Parathyroid adenoma (tissue), 2 donors: Measurements from ENCODE around the gene NRXN2.

ENCODE experiments used
- H2AFZ ChIP-seq: fragments of 300-600 bp; sonication (generic); one replicate; pipeline ENCODE4 v1.7.0; 2017; ENCODE audit warnings: antibody characterized with exemption, mild to moderate bottlenecking
- H3K27ac ChIP-seq: fragments of 300-600 bp; sonication (generic); one replicate; pipeline ENCODE4 v1.7.0; 2017
- H3K27me3 ChIP-seq: fragments of 300-600 bp; sonication (generic); one replicate; pipeline ENCODE4 v1.7.0; 2017; ENCODE audit warnings: low read length; ENCODE audit not compliant: control insufficient read depth, insufficient read depth
- H3K36me3 ChIP-seq: fragments of 300-600 bp; sonication (generic); one replicate; pipeline ENCODE4 v1.7.0; 2017; ENCODE audit warnings: low read length; ENCODE audit not compliant: control insufficient read depth, insufficient read depth
- H3K4me1 ChIP-seq: fragments of 300-600 bp; sonication (generic); one replicate; pipeline ENCODE4 v1.7.0; 2017; ENCODE audit warnings: control low read depth
- H3K4me2 ChIP-seq: fragments of 300-600 bp; sonication (generic); one replicate; pipeline ENCODE4 v1.7.0; 2017; ENCODE audit warnings: low read length
- H3K4me3 ChIP-seq: fragments of 300-600 bp; sonication (generic); one replicate; pipeline ENCODE4 v1.7.0; 2017; ENCODE audit warnings: low read depth, low read length
- H3K79me2 ChIP-seq: fragments of 300-600 bp; sonication (generic); one replicate; pipeline ENCODE4 v1.7.0; 2017; ENCODE audit warnings: control low read depth
- H3K9ac ChIP-seq: fragments of 300-600 bp; sonication (generic); one replicate; pipeline ENCODE4 v1.7.0; 2017; ENCODE audit warnings: mild to moderate bottlenecking
- H3K9me3 ChIP-seq: fragments of 300-600 bp; sonication (generic); one replicate; pipeline ENCODE4 v1.7.0; 2017; ENCODE audit warnings: low read length; ENCODE audit not compliant: control insufficient read depth
- TF ChIP-seq, protein P1 (sequence below): fragments of 300-600 bp; sonication (generic); IDR thresholded peaks from one replicate; pipeline ENCODE4 v1.7.0; 2017; ENCODE audit warnings: antibody characterized with exemption, mild to moderate bottlenecking
- donor health status: primary hyperparathyroidism.

Gene NRXN2

DNA sequence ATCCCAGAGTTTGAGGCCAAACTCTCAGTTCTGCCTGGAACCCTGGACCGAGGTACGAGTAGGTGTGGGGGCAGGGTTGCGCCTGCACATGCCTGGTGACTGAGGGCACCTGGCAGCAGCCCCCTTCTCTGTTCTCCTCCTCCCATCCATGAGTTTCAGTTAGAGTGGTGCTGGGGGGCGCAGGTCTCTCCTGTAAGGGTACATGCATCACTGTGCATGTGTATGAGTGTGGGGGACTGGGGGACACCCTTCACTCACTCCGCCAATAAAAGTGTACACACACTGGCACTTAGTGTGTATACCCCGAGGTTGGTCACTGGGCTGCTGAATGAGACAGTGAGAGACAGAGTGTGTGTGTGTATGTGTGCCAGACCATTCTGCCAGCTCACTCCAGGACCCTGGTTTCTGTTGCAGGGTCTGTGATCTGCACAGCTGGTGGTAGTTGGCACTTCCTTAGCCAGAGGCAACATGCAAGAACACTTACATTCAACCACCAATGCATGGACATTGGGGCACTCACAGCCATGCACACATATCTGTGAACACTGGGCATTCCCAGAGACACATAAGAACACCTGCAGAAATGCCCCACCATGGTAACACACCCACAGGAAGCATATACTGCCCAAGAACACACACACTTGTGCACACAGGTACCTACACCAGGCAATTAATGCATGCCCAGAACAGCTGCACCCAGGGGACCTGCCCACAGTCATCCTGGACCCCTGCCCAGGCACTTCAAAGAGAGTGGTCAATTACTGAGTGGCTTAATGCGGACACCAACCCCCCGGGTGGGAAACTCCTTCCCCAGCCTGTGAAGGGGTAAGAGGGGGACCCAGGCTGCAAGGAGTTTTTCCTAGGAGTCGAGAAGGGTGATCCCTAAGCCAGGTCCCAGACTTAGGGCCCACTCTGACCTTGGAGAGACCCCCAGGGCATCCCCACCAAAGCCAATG, 1.2 kb upstream of the NRXN2 start:
- Histone ChIP-seq H3K4me3 (no peak overlapping the region), H3K27ac (no peak overlapping the region)
- TF ChIP-seq, protein P1, sequence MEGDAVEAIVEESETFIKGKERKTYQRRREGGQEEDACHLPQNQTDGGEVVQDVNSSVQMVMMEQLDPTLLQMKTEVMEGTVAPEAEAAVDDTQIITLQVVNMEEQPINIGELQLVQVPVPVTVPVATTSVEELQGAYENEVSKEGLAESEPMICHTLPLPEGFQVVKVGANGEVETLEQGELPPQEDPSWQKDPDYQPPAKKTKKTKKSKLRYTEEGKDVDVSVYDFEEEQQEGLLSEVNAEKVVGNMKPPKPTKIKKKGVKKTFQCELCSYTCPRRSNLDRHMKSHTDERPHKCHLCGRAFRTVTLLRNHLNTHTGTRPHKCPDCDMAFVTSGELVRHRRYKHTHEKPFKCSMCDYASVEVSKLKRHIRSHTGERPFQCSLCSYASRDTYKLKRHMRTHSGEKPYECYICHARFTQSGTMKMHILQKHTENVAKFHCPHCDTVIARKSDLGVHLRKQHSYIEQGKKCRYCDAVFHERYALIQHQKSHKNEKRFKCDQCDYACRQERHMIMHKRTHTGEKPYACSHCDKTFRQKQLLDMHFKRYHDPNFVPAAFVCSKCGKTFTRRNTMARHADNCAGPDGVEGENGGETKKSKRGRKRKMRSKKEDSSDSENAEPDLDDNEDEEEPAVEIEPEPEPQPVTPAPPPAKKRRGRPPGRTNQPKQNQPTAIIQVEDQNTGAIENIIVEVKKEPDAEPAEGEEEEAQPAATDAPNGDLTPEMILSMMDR = no peak

DNA sequence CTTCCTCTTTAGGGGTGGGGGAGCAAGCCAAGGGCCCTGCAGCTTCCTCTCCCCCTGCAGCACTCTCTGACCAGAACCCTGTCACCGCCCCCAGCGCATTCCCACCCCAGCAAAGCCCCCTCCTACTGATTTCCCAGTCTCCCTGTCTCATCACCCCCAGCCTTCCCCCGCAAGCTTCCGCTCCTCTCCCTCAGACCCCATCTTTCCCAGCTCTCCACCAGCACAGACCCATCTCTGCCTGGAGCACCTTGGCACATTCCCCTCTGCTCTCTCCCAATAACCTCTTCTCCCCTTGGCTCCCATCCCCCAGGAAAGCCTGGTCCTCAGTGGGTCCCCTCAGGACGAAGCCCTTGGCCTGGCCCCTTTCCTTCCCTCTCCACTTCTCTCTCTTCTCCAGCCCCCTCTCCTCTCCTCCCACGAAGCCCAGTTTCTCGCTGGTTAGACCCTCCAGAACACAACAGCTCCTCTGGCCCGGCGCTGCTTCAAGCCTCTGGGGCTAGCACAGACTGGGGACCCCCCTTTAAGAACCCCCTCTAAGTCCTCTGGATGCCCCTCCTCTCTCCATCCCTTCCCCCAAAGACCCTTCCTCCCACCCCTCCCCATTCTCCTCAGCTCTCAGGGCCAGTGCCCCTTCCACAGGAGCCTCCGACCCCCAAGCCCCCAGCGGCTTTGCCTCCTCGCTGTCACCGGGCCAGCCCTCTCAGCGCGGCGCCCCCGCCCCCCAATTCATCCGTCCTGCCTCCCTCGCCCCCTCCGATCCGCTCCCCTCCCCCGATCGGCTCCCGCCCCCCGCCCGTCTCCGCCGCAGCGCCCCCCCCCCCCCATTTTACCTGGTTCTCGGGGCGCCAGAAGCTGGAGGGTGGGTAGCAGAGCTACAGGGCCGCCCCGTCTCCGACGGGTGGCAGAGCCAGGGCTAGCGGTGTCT, 594 bp downstream of the NRXN2 start:
- Histone ChIP-seq H3K4me2 (no peak overlapping the region), H3K9me3 (no peaks in the 10 kb centered on the region), H3K27me3 (no peaks in the 10 kb centered on the region), H3K27ac (no peak overlapping the region), H2AFZ (no peak overlapping the region), H3K36me3 (no peaks in the 10 kb centered on the region), H3K79me2 (no peaks in the 10 kb centered on the region), H3K4me3 (no peak overlapping the region), H3K4me1 (no peaks in the 10 kb centered on the region), H3K9ac (no peak overlapping the region)
- TF ChIP-seq, protein P1 = no peak

More for the DNA sequence above, 1.2 kb upstream of the NRXN2 start:
- Histone ChIP-seq H3K9me3 (no peaks in the 10 kb centered on the region), H3K36me3 (no peaks in the 10 kb centered on the region), H3K27me3 (no peaks in the 10 kb centered on the region), H3K4me2 (no peak overlapping the region), H3K9ac (no peak overlapping the region), H2AFZ (no peak overlapping the region), H3K79me2 (no peaks in the 10 kb centered on the region), H3K4me1 (no peaks in the 10 kb centered on the region)

DNA sequence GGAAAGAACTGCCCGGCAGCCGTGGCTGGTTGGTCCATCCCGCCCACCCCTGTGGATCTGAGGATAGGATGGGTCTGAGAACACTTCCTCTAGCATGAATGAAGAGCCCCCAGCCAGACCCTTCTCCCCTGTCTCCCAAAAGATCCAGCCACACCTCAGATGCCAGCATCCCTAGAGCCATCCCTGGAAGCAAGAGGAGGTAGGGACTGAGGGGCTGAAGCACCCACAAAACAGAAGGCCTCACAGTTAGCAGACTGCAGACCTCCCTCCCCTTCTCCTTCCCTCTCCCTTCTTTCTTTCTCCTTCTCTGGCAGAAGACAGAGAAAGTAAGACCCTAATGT, 1.7 kb downstream of the NRXN2 start:
- Histone ChIP-seq H3K36me3 (no peaks in the 10 kb centered on the region), H3K27me3 (no peaks in the 10 kb centered on the region)

DNA sequence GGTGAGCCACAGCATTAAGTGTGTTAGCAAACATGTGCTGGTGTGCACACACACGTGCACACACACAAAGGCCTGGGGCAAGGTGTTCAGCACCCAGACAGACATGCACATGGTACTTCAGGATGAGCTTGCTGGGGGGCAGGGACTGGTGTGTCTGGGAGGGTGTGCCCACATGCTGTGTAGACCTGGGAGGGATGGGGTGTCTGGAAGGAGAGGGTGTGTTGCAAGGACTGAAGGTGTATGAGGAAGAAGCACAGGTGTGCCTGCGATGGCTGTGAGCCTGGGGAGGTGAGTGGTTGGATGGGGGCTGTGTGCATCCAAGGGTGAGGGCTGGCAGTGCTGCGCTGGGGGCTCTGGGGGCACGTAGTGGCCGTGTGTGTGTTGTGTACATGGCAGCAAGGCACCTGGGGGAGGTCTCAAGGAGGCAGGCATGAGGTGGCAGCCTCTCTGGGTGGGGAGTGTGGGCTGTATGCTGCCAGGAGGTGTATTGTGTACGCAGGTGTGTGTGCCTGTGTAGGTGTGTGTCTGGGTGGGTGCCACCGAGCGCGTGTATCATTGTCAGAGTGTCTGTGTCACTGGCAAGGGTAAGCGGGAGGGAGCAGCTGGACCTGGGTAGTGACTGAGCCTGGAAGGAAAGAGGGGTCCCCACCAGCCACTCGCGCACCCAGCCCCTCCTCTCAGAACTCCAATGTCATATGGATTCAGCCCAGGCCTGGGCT, 2.2 kb downstream of the NRXN2 start:
- H3K36me3 ChIP-seq = no peaks in the 10 kb centered on the region
- TF ChIP-seq, protein P1 = no peak
- H3K79me2 ChIP-seq = no peaks in the 10 kb centered on the region
- H3K27me3 ChIP-seq = no peaks in the 10 kb centered on the region
- H3K4me1 ChIP-seq = no peaks in the 10 kb centered on the region
- no peak overlapping the region for H3K4me2 ChIP-seq
- H3K9me3 ChIP-seq = no peaks in the 10 kb centered on the region
- no peak overlapping the region for H3K9ac ChIP-seq
- no peak overlapping the region for H3K4me3 ChIP-seq
- H3K27ac ChIP-seq = no peak overlapping the region
- H2AFZ ChIP-seq = no peak overlapping the region

More for the DNA sequence above, 1.7 kb downstream of the NRXN2 start:
- Histone ChIP-seq H3K4me3 (no peak overlapping the region), H3K9ac (no peak overlapping the region), H3K4me2 (no peak overlapping the region), H3K9me3 (no peaks in the 10 kb centered on the region), H3K79me2 (no peaks in the 10 kb centered on the region), H3K4me1 (no peaks in the 10 kb centered on the region), H3K27ac (no peak overlapping the region), H2AFZ (no peak overlapping the region)
- TF ChIP-seq, protein P1 = no peak
